GM18502 (cell line): Measurements from ENCODE around the gene FBXL7.

Experiments
- ATAC-seq: cut with Tn5 transposase; IDR thresholded peaks from one replicate; pipeline ENCODE4 v1.9.1; 2021; ENCODE audit warnings: mild to moderate bottlenecking; ENCODE audit not compliant: unreplicated experiment, poor library complexity

FBXL7 gene

DNA sequence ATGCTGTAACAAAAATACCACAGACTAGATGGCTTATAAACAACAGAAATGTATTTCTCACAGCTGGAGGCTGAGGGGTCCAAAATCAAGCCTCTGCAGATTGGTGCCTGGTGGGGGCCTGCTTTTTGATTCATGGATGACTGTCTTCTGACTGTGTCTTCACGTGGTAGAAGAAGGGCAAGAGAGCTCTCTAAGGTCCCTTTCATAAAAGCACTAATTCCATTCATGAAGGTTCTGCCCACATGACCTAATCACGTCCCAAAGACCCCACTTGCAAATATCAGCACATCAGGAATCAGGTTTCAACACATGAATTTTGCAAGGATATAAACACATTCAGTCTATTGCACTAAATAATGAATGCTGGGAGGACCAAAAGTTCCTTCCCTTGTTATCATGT, 401.2 kb downstream of the FBXL7 start:
- ATAC-seq, result no peak

DNA sequence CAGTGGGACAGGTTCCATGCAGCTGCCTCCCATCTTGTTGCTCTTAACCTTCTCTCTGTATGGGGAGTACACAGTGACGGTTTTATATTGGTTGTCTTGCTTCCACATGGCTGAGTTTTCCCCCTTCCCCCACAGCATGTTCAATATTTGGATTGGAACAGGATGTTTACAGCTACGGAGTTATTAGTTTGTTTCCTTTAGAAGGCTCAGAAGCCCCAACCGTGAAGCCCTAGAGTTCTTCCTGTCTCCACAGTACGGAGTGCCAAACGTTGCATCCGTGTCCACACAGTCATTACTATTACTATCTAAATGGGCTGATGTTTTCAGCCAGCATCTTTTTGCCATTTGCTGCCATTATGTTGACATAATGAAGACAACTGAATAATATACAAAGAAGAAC, 402.1 kb downstream of the FBXL7 start:
- ATAC-seq, result no peak

GRCh38 chr5:15904899-15905830, 405.2 kb downstream of the FBXL7 start:
- ATAC-seq, result no peak

DNA sequence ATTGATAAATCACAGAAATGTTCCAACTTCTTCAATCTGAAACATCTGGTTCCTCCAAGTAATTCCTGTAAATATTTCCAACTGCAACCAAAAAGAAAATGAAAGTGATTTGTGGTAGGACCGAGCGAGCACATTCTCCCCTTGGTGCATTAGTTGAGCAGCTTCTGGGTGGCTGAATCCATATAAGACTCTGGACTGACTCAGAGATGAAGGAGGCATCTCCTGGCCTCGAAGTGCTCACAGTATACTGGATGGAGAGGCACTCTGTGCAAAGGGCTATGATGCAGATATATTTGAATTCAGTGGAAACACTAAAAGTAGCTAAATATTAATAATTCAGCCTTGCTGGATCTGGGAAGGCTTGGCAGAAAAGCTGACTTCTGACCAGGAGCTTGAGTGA, 414.7 kb downstream of the FBXL7 start:
- no peak for ATAC-seq

GRCh38 chr5:15926586-15926985, 426.6 kb downstream of the FBXL7 start:
- ATAC-seq, result no peak

GRCh38 chr5:15927710-15928380, 427.9 kb downstream of the FBXL7 start:
- ATAC-seq, result no peak

GRCh38 chr5:15929611-15930263, 429.8 kb downstream of the FBXL7 start:
- ATAC-seq, result no peak

GRCh38 chr5:15932066-15932465, 432.1 kb downstream of the FBXL7 start:
- no peak for ATAC-seq

DNA sequence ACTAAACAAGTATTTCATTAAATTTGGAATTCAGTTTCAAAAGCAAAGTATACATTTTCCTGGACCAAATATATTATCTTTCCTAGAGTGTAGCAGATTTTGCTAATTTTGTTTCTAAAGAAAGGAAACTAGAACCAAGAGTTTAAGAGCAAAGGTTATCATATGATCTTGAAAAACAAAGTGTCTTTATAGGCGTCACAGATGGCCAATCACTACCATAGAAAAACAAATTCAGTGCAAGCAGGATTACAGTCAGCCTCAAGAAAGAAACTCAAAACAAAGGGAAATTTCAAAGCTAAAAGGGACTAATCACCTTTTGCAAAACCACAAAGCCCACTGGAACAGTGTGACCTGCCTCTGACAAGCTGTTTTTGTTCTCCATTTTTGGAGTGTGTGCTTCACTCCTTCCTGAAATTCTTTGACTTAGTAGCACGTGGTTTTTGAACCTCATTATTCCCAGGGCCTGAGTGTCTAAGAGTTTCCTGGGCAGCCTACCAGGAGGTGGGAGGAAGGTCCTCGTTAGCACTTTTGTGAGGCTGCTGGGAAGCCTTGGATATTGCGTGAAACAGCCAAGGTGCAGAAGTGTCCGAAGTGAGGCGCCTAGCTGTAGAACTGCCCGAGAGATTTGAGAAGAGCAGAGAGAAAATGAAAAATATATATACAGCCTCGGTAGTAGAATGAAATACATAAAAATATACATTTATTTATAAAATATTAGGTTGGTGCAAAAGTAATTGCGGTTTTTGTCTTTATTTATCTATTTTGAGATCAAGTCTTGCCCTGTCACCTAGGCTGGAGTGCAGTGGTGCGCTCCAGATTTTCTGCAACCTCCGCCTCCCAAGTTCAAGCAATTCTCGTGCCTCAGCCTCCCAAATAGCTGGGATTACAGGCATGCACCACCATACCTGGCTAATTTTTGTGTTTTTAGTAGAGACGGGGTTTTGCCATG, 433.6 kb downstream of the FBXL7 start:
- no peak for ATAC-seq

- no peak for ATAC-seq
These were observed 436.7 kb downstream of the FBXL7 start for GRCh38 chr5:15936505-15937245.

DNA sequence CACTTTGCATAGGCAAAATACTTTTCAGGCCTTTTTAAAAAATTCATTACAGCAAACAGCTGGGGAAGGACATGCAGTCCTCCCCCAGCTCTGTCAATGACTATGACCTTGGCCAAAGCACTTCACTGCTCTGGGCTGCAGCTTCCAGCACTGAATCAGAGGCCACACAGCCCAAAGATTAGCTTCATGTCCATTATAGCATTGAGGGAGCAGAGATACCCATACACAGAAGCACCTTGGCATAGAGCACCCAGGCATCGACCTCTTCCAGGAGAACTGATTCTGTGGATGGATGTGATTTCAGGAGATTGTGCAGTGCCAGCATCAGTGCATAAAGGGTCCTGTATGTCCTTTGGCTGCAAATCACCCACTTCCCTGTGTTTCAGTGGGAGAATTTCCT, 437.7 kb downstream of the FBXL7 start:
- ATAC-seq, result no peak

DNA sequence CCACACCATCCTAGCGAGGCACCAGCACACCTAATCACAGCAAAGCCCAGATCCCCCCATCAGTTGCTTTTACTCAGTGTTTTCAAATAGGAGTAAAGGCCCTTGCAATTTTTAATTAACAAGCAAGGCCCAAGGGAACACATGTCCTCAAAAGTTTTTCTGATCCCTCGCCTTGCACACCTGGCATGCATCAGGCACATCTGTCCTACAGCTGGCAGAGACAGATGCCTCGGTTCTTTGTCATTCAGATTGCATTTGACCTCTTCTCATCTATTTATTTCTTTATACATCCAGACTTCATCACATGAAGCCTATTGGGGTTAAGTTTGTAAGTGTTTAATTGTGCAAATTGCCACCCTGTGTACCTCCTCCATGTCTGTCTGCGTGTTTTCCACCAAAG, 438.2 kb downstream of the FBXL7 start:
- ATAC-seq, result no peak

GRCh38 chr5:15938961-15939360, 439.0 kb downstream of the FBXL7 start:
- ATAC-seq, result no peak

DNA sequence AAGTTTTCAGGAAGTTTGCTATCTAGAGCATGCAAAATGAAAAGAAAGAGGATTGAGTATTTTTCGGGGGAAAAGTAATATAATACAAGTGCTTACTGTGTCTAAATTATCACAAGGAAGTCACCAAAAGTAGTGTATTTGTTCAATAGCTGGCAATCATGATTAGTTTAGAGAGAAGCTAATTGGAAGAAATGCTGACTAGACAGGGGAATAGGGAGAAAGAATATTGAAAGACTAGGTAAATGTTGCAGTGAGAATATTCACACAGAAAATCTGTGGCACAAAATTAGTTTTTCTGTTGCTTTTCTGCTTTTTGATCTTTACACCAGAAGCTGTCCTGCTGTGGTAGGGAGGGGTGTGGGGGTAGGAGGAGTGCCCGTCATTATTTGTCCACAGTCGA, 440.9 kb downstream of the FBXL7 start:
- no peak for ATAC-seq

DNA sequence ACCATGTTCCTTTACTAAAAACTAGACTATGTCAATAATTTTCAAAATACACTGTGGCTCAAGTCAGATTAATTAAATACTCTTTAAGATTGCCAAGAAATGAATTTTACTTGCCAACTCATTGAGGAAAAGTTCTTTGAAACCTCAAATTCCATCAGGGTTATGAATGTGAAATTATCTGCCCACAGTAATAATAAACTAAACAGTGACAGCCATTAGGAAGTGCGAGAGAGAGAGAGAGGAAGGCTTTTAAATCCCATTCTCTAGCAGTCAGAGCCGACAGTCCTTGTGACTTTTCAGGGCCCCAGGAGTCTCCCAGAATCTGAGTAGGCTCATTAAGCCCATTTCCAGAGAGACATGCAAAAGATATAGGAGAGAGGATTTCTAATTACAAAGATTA, 443.5 kb downstream of the FBXL7 start:
- ATAC-seq, result no peak

- no peak for ATAC-seq
These were observed 446.0 kb downstream of the FBXL7 start for GRCh38 chr5:15946026-15946425.

DNA sequence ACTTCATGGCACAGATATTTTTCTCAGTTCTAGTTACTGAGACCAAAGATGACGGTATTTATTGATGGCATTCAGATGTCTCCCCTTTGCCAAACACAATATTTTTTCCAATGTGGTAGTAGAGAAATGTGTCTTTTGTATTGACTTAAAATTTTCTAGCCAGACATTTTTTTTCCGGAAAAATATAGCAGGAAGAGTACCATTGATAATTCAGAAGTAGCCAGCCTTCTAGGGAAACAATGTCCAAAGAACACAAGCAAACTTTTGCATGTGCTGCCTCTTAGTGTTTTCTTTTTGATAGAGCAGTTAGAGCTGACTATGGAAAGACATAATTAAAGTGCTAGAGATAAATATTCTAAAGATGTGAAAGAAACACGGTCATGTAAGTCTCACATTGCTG, 448.2 kb downstream of the FBXL7 start:
- ATAC-seq, result no peak

DNA sequence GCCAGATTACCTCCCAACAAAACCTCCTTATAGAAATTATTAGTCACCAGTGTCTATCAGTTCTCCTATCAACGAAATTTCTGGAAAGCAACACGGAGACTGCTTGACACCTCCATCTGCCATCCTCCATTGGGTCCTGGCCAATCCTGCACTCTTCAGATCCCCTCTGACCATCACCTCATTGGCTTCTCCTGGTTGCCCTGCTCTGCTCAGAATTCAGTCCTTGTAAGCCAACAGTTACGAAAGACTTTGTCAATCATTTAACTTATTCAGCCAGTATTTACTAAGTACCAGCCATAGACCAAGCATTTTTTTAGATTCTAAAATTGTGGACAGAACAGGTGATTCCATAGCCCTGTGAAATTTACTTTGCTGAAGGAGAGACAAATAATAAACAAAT, 451.1 kb downstream of the FBXL7 start:
- no peak for ATAC-seq

- ATAC-seq, result no peak
These were observed 451.6 kb downstream of the FBXL7 start for GRCh38 chr5:15951550-15951949.
